Endothelial cell of umbilical vein (primary cell): ENCODE results near the gene POLN. TPM values are rescaled to one million over a fixed set of nuclear protein-coding genes. Genes with fewer than 3 reads are reported as not detected.

Source experiments
- BruUV-seq: library from RNA; stranded (reverse); fragments of 400-500 nt; replicated peaks from 2 replicates; lab custom pipeline; 2021; lab: Mats Ljungman, UMichigan
- CTCF ChIA-PET: fragments of 300-600, 350-600 bp; sonication (Branson Sonifier 250); formaldehyde crosslinking; loops from one replicate; lab custom pipeline; 2021; ENCODE audit warnings: antibody characterized with exemption, inconsistent platforms; lab: Charles Lee
- POLR2A ChIA-PET: fragments of 300-600, 350-600 bp; sonication (Branson Sonifier 250); formaldehyde crosslinking; loops from one replicate; lab custom pipeline; 2021; ENCODE audit warnings: antibody characterized with exemption, inconsistent platforms; lab: Charles Lee
- DNase-seq: peaks from one replicate; pipeline ENCODE4 v3.0.0-alpha.2; 2011; ENCODE audit warnings: low read depth, low spot score
- FAIRE-seq: peaks from 2 replicates; lab custom pipeline; 2011; peaks lifted over from hg19 to GRCh38; lab: Jason Lieb, UNC
- H2AFZ ChIP-seq: 2 replicates; pipeline ENCODE4 v1.6.0; 2012; ENCODE audit warnings: low read depth, low read length, control low read depth, inconsistent platforms
- H3K27ac ChIP-seq: 2 replicates; pipeline ENCODE4 v1.5.1; 2011; ENCODE audit warnings: low read depth, mild to moderate bottlenecking, control low read depth, low read length, moderate library complexity; ENCODE audit not compliant: insufficient read depth
- H3K27me3 ChIP-seq, 2 experiments: 2 replicates each; pipeline versions ENCODE4 v1.6.0 to v1.6.1; 2011; ENCODE audit warnings: low read length in 2 of 2, mixed read lengths in 1 of 2; ENCODE audit not compliant: control insufficient read depth in 2 of 2, insufficient read depth in 2 of 2
- H3K36me3 ChIP-seq, 2 experiments: 2 replicates in 1 of 2; 3 replicates in 1 of 2; pipeline ENCODE4 v1.5.1; 2011; ENCODE audit warnings: low read length in 2 of 2, mild to moderate bottlenecking in 1 of 2, moderate library complexity in 1 of 2; ENCODE audit not compliant: control insufficient read depth in 2 of 2, insufficient read depth in 2 of 2; ENCODE audit errors: extremely low read depth in 1 of 2
- H3K4me1 ChIP-seq: 3 replicates; pipeline ENCODE4 v1.5.1; 2011; ENCODE audit warnings: mild to moderate bottlenecking, low read length; ENCODE audit not compliant: control insufficient read depth, insufficient read depth; ENCODE audit errors: extremely low read depth
- H3K4me2 ChIP-seq: 2 replicates; pipeline ENCODE4 v1.6.1; 2011; ENCODE audit warnings: low read length, control low read depth, mixed read lengths; ENCODE audit not compliant: insufficient read depth
- H3K4me3 ChIP-seq, 3 experiments: fragments of 200-600 bp in 1 of 3; sonication (generic), shearing (Covaris generic) in 1 of 3; replicated peaks in 1 of 3; 2 replicates each; pipeline ENCODE4 v1.5.1; 2011 to 2016; ENCODE audit warnings: control low read depth in 3 of 3, low read length in 3 of 3, mild to moderate bottlenecking in 2 of 3, inconsistent platforms in 1 of 3, low read depth in 1 of 3, moderate library complexity in 1 of 3; ENCODE audit not compliant: insufficient read depth in 1 of 3
- H3K79me2 ChIP-seq: 2 replicates; pipeline ENCODE4 v1.6.0; 2012; ENCODE audit warnings: low read length, inconsistent platforms; ENCODE audit not compliant: control insufficient read depth, insufficient read depth
- H3K9ac ChIP-seq: replicated peaks from 2 replicates; pipeline ENCODE3; 2011; ENCODE audit warnings: low read length, control low read depth; ENCODE audit not compliant: insufficient read depth; ENCODE audit errors: extremely low read depth
- H3K9me1 ChIP-seq: replicated peaks from 3 replicates; pipeline ENCODE4 v1.6.0; 2011; ENCODE audit warnings: mild to moderate bottlenecking, low read length; ENCODE audit not compliant: control insufficient read depth, insufficient read depth; ENCODE audit errors: extremely low read depth
- H3K9me3 ChIP-seq: replicated peaks from 2 replicates; pipeline ENCODE4 v1.5.1; 2012; ENCODE audit warnings: low read length, inconsistent platforms; ENCODE audit not compliant: control insufficient read depth, insufficient read depth
- H4K20me1 ChIP-seq: replicated peaks from 2 replicates; pipeline ENCODE3; 2011; ENCODE audit warnings: mild to moderate bottlenecking, low read length; ENCODE audit not compliant: control insufficient read depth, insufficient read depth; ENCODE audit errors: extremely low read depth
- CTCF ChIP-seq, 2 donors: IDR thresholded peaks; 1 replicate in 1 of 2; 2 replicates in 1 of 2; pipeline ENCODE4 v1.5.1; 2011; ENCODE audit warnings: low read length in 2 of 2, mild to moderate bottlenecking in 2 of 2, moderate library complexity in 2 of 2, control low read depth in 1 of 2, inconsistent platforms in 1 of 2, low read depth in 1 of 2; ENCODE audit not compliant: insufficient read depth in 1 of 2; ENCODE audit errors: extremely low read depth in 1 of 2
- EZH2 ChIP-seq: IDR thresholded peaks from 2 replicates; pipeline ENCODE4 v1.6.1; 2012; ENCODE audit warnings: borderline replicate concordance, low read depth, mild to moderate bottlenecking, moderate library complexity, low read length, inconsistent platforms; ENCODE audit not compliant: severe bottlenecking
- FOS ChIP-seq: IDR thresholded peaks from 2 replicates; pipeline ENCODE4 v1.6.1; 2011; ENCODE audit warnings: mild to moderate bottlenecking, low read length, moderate library complexity, borderline replicate concordance; ENCODE audit not compliant: insufficient read depth
- GATA2 ChIP-seq: IDR thresholded peaks from 2 replicates; pipeline ENCODE4 v1.7.0; 2011; ENCODE audit warnings: low read depth, mild to moderate bottlenecking, moderate library complexity, mixed read lengths, low read length; ENCODE audit not compliant: insufficient read length, insufficient read depth
- JUN ChIP-seq: IDR thresholded peaks from 2 replicates; pipeline ENCODE4 v1.6.1; 2011; ENCODE audit warnings: borderline replicate concordance, low read depth; ENCODE audit not compliant: insufficient read length, insufficient read depth
- MAX ChIP-seq: IDR thresholded peaks from 2 replicates; pipeline ENCODE4 v1.6.1; 2011; ENCODE audit not compliant: insufficient read depth, insufficient read length
- MYC ChIP-seq: IDR thresholded peaks from one replicate; pipeline ENCODE4 v1.6.1; 2011; ENCODE audit warnings: mild to moderate bottlenecking, low read depth, low read length
- POLR2A ChIP-seq: IDR thresholded peaks from 2 replicates; pipeline ENCODE4 v1.6.1; 2012; ENCODE audit warnings: low read depth, mild to moderate bottlenecking, control low read depth, low read length
- POLR2AphosphoS5 ChIP-seq: IDR thresholded peaks from 2 replicates; pipeline ENCODE4 v1.6.1; 2012; ENCODE audit warnings: low read depth, mild to moderate bottlenecking, control low read depth, low read length, moderate library complexity; ENCODE audit not compliant: insufficient read depth
- dilution Hi-C: fragments of 300-500 bp; cut with MboI; formaldehyde crosslinking; loops from one replicate; pipeline ENCODE4 v1.15.0; 2019; ENCODE audit warnings: low sequenced_read_pairs; ENCODE audit not compliant: extremely low pct_ligation_motif_present
- intact Hi-C: fragments of 100-400 bp; cut with micrococcal nuclease; formaldehyde crosslinking; loops from one replicate; pipeline ENCODE4 v1.10.0; 2022
- polyA plus RNA-seq, 4 experiments: library from polyadenylated mRNA; depleted of rRNA in 3 of 4; stranded (reverse) in 3 of 4; unstranded in 1 of 4; fragments of >200 nt; gene quantifications; 2 replicates each; pipeline versions ENCODE4 v1.2.1 to v1.2.3, GENCODE V29; 2011 to 2012; ENCODE audit warnings: missing spikeins in 1 of 4
- total RNA-seq: library from RNA; stranded (reverse); gene quantifications from 2 replicates; pipeline ENCODE4 v1.2.3, GENCODE V29; 2021

Gene POLN
- total and polyA plus RNA-seq, 2 donors (not counting 3 experiments of a cell fraction or from before 2014, with no cell fraction given): 1.3 to 4.2 TPM

GRCh38 chr4:2269206-2269531 is 27.2 kb upstream of the POLN start:
- H3K4me1 ChIP-seq: no peaks in the 10 kb centered on the region
- no peaks in the 10 kb centered on the region for H3K9me3 ChIP-seq
- H3K4me2 ChIP-seq: no peak overlapping the region
- H3K4me3 ChIP-seq: no peak overlapping the region
- no peaks in the 10 kb centered on the region for H3K27me3 ChIP-seq
- H3K27ac ChIP-seq: no peak overlapping the region
- no peaks in the 10 kb centered on the region for H3K36me3 ChIP-seq
- intact Hi-C loops: no loop called here
- no TSS peak for BruUV-seq
- dilution Hi-C loops: no loop called here
- POLR2A ChIA-PET: no interaction called here
- H4K20me1 ChIP-seq: no peaks in the 10 kb centered on the region
- CTCF ChIA-PET: no interaction called here
- no peak overlapping the region for H3K9ac ChIP-seq
- H3K9me1 ChIP-seq: no peaks in the 10 kb centered on the region
- DNase-seq: no peak
- TF ChIP-seq MAX: no peak
- no peak for TF ChIP-seq POLR2A
- no peak for TF ChIP-seq MYC
- TF ChIP-seq GATA2: no peak
- TF ChIP-seq JUN: no peak
- TF ChIP-seq FOS: no peak
- FAIRE-seq: no peak
- no peak overlapping the region for H2AFZ ChIP-seq
- no peaks in the 10 kb centered on the region for H3K79me2 ChIP-seq

- no peaks in the 10 kb centered on the region for H3K4me1 ChIP-seq
- no TSS peak for BruUV-seq
- TF ChIP-seq MYC (no peak), POLR2AphosphoS5 (no peak), GATA2 (no peak), EZH2 (no peak), FOS (no peak), MAX (no peak), POLR2A (no peak), CTCF (IDR thresholded peaks at IDR 0.05; ENCODE audit: extremely low read depth in 1 of 2, insufficient read depth in 1 of 2, low read depth in 1 of 2, low read length in 2 of 2) (no peak), JUN (no peak)
- no peak overlapping the region for H2AFZ ChIP-seq
- H3K79me2 ChIP-seq: no peaks in the 10 kb centered on the region
- H3K27ac ChIP-seq: no peak overlapping the region
- no peaks in the 10 kb centered on the region for H3K36me3 ChIP-seq
- no peaks in the 10 kb centered on the region for H4K20me1 ChIP-seq
- POLR2A ChIA-PET: no interaction called here
- no peak overlapping the region for H3K4me2 ChIP-seq
- H3K9ac ChIP-seq: no peak overlapping the region
- CTCF ChIA-PET: no interaction called here
- no peak for FAIRE-seq
- intact Hi-C loops (no loop called here), dilution Hi-C loops (no loop called here)
- H3K27me3 ChIP-seq: no peaks in the 10 kb centered on the region
- no peaks in the 10 kb centered on the region for H3K9me1 ChIP-seq
- DNase-seq: no peak
- no peak overlapping the region for H3K4me3 ChIP-seq
- no peaks in the 10 kb centered on the region for H3K9me3 ChIP-seq
Measured at GRCh38 chr4:2268357-2269205, 26.7 kb upstream of the POLN start.
